ENCODE measurements around the gene PHTF2.

- TF ChIP-seq POLR2AphosphoS5 (IDR thresholded peaks at IDR 0.05; ENCODE audit: low read depth, low read length): no peak
- TF ChIP-seq POLR2A (IDR thresholded peaks at IDR 0.05; ENCODE audit: low read depth, low read length): no peak
- no peak for TF ChIP-seq TAF1 (IDR thresholded peaks at IDR 0.05; ENCODE audit: borderline replicate concordance, low read depth, low read length)
These were observed 33.1 kb upstream of the PHTF2 start for GRCh38 chr7:77765481-77765880.

Measured in GM12892 (cell line).